SK-N-MC (cell line): ENCODE measurements around the gene PRMT7.

ENCODE experiments used
- DNase-seq: peaks from one replicate; pipeline ENCODE4 v3.0.0-alpha.2; 2011; ENCODE audit warnings: low read depth, low spot score
- H3K27ac ChIP-seq: fragments of 200-600 bp; sonication (generic); 2 replicates; pipeline ENCODE4 v1.5.1; 2016; ENCODE audit warnings: mixed run types
- H3K36me3 ChIP-seq: fragments of 200-600 bp; sonication (generic); 2 replicates; pipeline ENCODE4 v1.6.1; 2017; ENCODE audit warnings: antibody characterized with exemption, low read length, mixed read lengths; ENCODE audit not compliant: insufficient read depth
- H3K4me3 ChIP-seq: fragments of 200-600 bp; sonication (generic); 2 replicates; pipeline ENCODE4 v1.5.1; 2016
- H3K9ac ChIP-seq: fragments of 200-600 bp; sonication (generic); 2 replicates; pipeline ENCODE4 v1.8.0; 2017; ENCODE audit warnings: mixed run types, mixed read lengths; ENCODE audit not compliant: insufficient read length
- H3K9me3 ChIP-seq: fragments of 200-600 bp; sonication (generic); 2 replicates; pipeline ENCODE4 v1.6.1; 2017; ENCODE audit warnings: low read depth, mild to moderate bottlenecking, antibody characterized with exemption, low read length, moderate library complexity, mixed read lengths
- EZH2 ChIP-seq: fragments of 200-600 bp; sonication (generic); IDR thresholded peaks from one replicate; pipeline ENCODE4 v1.6.1; 2017; ENCODE audit warnings: antibody characterized with exemption
- FOXP2 ChIP-seq: optimal IDR thresholded peaks from 2 replicates; pipeline ENCODE3; 2011; ENCODE audit warnings: mild to moderate bottlenecking, moderate library complexity; ENCODE audit not compliant: insufficient read depth; ENCODE audit errors: extremely low read length, control extremely low read depth
- POLR2AphosphoS5 ChIP-seq: IDR thresholded peaks from 2 replicates; pipeline ENCODE4 v1.6.1; 2012; ENCODE audit warnings: mild to moderate bottlenecking, low read depth, low read length, borderline replicate concordance

Gene PRMT7

DNA sequence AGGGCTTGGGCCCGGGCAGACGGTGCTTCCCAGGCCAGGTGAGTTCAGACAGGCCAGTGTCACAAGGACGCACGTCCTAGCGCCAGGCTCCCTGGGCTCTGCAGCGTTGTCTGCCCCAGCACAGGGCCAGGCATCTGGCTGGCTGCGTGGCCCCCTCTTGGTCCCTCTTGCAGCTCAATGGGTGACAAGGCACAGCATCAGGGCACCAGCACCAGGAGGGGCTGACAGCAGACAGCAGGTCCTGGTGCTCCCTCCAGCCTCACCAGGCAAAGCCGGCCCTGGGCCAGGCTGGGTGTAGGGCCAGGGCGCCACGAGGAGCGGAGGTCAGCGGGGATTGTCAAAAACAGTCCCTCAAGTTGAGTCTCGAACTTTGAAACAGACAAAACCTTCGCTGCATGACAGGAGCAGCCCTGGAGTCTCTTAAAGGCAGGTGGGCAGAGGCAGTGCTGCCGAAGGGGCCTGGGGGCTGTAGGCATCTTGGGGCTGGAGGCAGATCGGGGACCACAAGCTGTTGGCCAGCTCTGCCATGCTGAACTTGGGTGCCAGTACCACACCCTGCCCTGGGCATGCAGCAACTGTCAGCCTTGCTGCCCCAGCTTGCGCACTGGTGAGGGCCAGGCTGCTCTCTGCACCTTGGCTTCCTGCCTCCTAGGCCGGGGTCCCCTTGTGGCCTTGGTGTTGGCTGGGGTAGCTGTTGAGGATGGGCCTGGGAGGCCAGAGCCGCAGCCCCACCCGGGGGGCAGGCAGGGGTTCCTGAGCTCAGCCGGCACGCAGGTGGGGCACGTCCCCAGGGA, 48.8 kb downstream of the PRMT7 start:
- no peaks in the 10 kb centered on the region; the same call in 1 of the 2 replicates for H3K36me3 ChIP-seq
- no peaks in the 10 kb centered on the region for H3K9me3 ChIP-seq
- H3K27ac ChIP-seq, result no peak overlapping the region
- DNase-seq, result no peak
- TF ChIP-seq FOXP2 (no peak), POLR2AphosphoS5 (no peak), EZH2 (no peak)
- no peak overlapping the region for H3K4me3 ChIP-seq
- no peak overlapping the region for H3K9ac ChIP-seq

GRCh38 chr16:68360547-68360946, 49.7 kb downstream of the PRMT7 start:
- Histone ChIP-seq H3K36me3 (no peaks in the 10 kb centered on the region; the same call in 1 of the 2 replicates), H3K9me3 (no peaks in the 10 kb centered on the region), H3K4me3 (no peak overlapping the region), H3K9ac (no peak overlapping the region), H3K27ac (no peak overlapping the region)
- TF ChIP-seq FOXP2 (no peak), POLR2AphosphoS5 (no peak), EZH2 (no peak)
- no peak for DNase-seq

- Histone ChIP-seq H3K36me3 (no peaks in the 10 kb centered on the region; the same call in 1 of the 2 replicates), H3K9ac (no peak overlapping the region), H3K27ac (no peak overlapping the region), H3K9me3 (no peaks in the 10 kb centered on the region), H3K4me3 (no peak overlapping the region)
- no peak for DNase-seq
- no peak for TF ChIP-seq EZH2
- TF ChIP-seq FOXP2, result no peak
- TF ChIP-seq POLR2AphosphoS5, result no peak
Observed at GRCh38 chr16:68360956-68361355, 50.1 kb downstream of the PRMT7 start.

DNA sequence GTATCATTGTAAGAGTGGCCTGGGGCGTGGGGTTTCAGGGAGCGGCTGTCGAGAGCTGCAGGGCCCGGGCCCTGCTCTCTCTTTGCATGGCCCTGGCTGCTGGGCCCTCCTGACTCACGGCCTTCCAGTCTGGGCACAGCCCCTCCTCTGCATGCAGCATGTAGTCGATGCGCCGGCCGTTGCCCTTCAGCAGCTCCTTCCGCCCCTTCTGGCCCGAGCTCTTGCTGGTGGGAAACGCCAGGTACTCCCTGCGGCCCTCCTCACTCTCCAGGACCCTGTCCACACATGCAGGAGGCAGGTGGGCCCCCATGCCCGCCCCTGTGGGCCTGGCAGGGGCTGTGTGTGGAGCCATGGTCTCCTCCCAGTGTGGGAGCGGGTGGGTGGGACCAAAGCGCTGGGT, 50.7 kb downstream of the PRMT7 start:
- Histone ChIP-seq H3K9me3 (no peaks in the 10 kb centered on the region), H3K36me3 (no peaks in the 10 kb centered on the region; the same call in 1 of the 2 replicates), H3K4me3 (no peak overlapping the region), H3K9ac (no peak overlapping the region), H3K27ac (no peak overlapping the region)
- no peak for DNase-seq
- no peak for TF ChIP-seq FOXP2
- TF ChIP-seq EZH2, result no peak
- no peak for TF ChIP-seq POLR2AphosphoS5

DNA sequence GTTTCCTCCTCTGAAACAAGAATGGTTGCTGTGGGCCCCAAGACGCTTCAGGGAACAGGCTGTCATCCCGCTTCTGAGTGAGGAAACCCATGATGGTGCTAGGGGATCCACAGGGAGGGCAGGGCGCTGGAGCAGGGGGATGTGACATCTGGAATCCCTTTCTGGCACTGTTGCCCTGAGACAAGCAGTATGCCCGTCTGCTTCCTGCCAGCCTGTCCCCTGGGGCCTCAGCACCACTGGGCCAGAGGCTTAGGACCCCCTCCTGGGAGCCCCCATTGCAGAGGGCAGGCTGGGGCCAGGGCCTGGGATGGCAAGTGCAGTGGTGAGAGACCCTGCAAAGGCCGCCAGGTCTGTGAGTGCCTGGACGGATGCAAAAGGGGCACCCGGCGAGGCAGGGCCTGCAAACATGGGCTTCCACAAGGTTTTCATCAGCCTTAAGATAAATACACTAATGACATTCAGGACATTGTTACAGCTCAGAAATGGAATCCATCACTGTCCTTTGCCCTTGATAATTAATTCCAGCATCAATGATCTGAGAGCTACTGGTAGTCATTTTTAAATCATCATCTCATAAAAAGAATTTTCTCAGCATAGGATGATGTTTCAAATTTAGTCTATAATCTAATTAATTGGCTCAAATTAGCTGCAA, 51.6 kb downstream of the PRMT7 start:
- H3K36me3 ChIP-seq, result no peaks in the 10 kb centered on the region; the same call in 1 of the 2 replicates
- no peaks in the 10 kb centered on the region for H3K9me3 ChIP-seq
- no peak overlapping the region for H3K27ac ChIP-seq
- TF ChIP-seq POLR2AphosphoS5 (no peak), EZH2 (no peak), FOXP2 (no peak)
- no peak for DNase-seq
- no peak overlapping the region for H3K9ac ChIP-seq
- no peak overlapping the region for H3K4me3 ChIP-seq

DNA sequence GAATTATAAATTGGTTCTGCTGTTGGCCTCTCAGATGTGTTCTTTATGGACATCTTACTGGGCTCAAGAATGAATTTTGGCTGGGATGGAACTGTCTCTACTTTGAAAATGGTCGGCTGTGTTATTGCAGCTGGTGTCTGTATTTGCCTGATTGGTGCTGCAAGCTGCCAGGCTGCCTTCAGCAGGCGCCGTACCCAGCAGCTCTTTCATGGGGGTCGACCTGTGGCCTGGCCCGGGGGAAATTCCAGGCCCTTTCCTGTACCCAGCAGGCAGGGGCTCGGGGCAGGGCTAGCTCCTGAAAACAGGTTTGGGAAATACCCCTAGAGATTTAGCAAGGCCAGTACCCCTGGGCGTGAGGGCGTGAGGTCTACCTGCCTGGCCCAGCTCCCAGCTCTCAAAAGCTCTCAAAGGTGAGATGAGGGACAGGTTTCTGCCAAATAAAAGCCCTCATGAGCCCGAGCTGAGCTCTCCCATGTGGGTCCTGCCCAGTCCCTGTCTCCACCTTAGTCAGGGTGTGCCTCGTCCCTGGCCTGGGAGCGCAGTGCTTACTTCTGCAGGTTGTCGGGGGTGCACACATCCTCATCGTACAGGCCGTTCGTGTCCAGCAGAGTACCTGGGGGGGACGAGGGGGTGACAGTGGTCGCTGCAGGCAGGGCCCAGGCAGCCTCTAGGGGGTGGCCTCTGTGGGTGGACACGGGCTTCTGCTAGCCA, 52.3 kb downstream of the PRMT7 start:
- no peaks in the 10 kb centered on the region for H3K36me3 ChIP-seq
- no peak overlapping the region for H3K27ac ChIP-seq

DNA sequence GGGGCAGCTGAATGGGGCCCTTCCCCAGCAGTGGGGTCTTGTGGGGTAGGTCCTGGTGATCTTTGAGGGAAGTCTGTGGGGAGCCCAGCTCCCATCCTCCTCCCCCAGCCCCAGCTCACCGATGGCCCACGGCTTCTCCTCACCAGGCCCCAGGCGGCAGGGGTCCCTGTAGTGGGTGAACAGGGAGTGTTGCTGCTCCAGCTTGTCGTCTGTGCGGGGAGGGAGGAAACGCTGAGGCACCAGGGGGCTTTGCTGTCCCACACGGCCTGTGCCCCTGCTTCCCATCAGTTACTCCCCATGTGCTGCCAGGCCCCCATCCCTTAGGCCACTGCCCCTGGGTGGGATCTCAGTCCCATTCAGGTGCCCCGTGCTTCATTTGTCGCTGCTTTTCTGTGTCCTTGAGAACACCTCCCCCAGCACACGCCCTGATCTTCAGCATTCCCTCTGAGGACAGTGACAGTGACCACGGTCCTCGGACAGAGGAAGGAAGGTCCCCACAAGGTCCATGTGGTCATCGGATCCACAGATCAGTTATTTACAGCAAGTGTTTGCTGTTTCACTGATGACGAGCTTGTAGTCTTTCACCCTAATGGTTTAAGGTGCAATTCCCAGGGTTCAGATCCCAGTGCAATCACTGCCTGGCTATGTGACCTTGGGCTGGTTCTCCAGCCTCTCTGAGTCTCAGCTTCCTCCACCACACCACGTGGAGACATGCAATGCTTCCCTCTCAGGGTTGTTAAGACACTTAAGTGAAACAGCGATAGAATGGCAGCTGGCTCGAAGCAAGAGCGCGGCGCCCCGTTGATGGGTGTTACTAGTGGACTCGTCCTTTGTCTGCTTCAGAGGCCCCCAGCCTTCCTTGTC, 53.1 kb downstream of the PRMT7 start:
- Histone ChIP-seq H3K9me3 (no peaks in the 10 kb centered on the region), H3K4me3 (no peak overlapping the region), H3K27ac (no peak overlapping the region), H3K36me3 (no peaks in the 10 kb centered on the region), H3K9ac (no peak overlapping the region)
- DNase-seq, result no peak
- no peak for TF ChIP-seq FOXP2
- TF ChIP-seq POLR2AphosphoS5, result no peak
- no peak for TF ChIP-seq EZH2

More for the DNA sequence above, 52.3 kb downstream of the PRMT7 start:
- H3K9ac ChIP-seq, result no peak overlapping the region
- TF ChIP-seq EZH2 (no peak), POLR2AphosphoS5 (no peak), FOXP2 (no peak)
- DNase-seq, result no peak
- no peak overlapping the region for H3K4me3 ChIP-seq
- no peaks in the 10 kb centered on the region for H3K9me3 ChIP-seq

DNA sequence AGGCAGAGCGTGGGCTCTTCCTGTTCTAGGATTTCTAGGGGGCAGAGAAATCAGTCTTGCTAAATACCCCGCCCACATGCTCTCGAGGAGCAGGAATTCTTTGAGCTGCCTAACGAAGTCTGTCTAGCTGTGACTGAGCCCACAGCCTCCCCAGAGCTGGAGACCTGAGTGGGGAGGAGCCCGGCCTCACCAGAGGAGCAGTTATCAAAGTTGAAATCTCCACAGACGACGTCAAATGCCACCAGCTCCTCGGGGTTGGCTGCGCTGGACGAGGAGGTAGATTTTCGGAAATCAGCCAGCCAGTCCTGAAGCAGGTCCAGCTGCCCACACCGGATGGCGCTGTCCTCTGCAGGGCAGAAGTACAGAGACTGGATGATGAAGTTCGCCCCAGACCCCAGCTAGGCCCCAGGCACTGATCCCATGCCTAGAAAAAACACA, 53.8 kb downstream of the PRMT7 start:
- H3K27ac ChIP-seq, result no peak overlapping the region
- H3K4me3 ChIP-seq, result no peak overlapping the region
- H3K36me3 ChIP-seq, result no peaks in the 10 kb centered on the region
- H3K9ac ChIP-seq, result no peak overlapping the region
- TF ChIP-seq POLR2AphosphoS5 (no peak), FOXP2 (no peak), EZH2 (no peak)
- no peaks in the 10 kb centered on the region for H3K9me3 ChIP-seq
- DNase-seq, result no peak
